ENCODE results near the gene KLHL13. TPM values are rescaled to one million over a fixed set of nuclear protein-coding genes. Genes with fewer than 3 reads are reported as not detected.
"Not testable (repeated sequence)": the region's sequence is repeated elsewhere in the genome, so short reads cannot be mapped to it uniquely, and the experiment has no call there.

Gene KLHL13
- polyA plus RNA-seq, 1 donor (not counting 4 experiments of a cell fraction or from before 2014, with no cell fraction given): 4.9 TPM

DNA sequence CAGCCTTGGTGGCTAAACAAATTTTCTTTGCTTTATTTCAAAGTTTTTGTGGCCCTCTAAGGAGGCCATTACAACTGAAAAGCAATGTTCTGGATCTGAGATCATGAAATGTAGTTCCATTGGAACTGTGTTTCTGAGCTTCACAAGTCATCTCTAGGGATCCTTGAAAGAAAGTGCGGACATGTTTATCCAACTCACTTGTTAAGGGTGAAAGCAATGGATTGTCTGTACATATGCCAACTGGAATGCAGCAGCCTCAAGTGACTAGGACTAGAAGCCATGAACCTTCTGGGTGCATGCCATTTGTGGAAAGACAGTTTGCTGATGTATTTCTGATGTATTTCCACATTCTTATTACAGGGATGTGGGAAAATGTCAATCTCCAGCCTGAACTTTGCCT is 36.7 kb upstream of the KLHL13 start:
- Histone ChIP-seq H3K4me1 (ENCODE audit: control insufficient read depth, extremely low read depth, insufficient read depth, low read length) (no peaks in the 10 kb centered on the region), H3K4me2 (ENCODE audit: control insufficient read depth, extremely low read depth, insufficient read depth, low read depth, low read length) (no peak overlapping the region), H2AFZ (ENCODE audit: control insufficient read depth, low read length) (no peak overlapping the region), H3K9me3 (ENCODE audit: control insufficient read depth, low read depth, low read length) (no peaks in the 10 kb centered on the region), H3K27ac (ENCODE audit: control insufficient read depth, insufficient read depth, low read length) (no peak overlapping the region), H3K9ac (ENCODE audit: control insufficient read depth, extremely low read depth, insufficient read depth, low read length) (no peak overlapping the region), H4K20me1 (ENCODE audit: control insufficient read depth, extremely low read depth, insufficient read depth, low read length) (no peaks in the 10 kb centered on the region), H3K9me1 (ENCODE audit: control insufficient read depth, extremely low read depth, insufficient read depth, low read length) (no peaks in the 10 kb centered on the region), H3K79me2 (ENCODE audit: control insufficient read depth, insufficient read depth, low read length) (no peaks in the 10 kb centered on the region), H3K4me3 (ENCODE audit: control insufficient read depth in 2 of 3, extremely low read depth in 1 of 3, insufficient read depth in 2 of 3, low read depth in 1 of 3, low read length in 3 of 3) (no peak overlapping the region), H3K27me3 (ENCODE audit: control insufficient read depth, extremely low read depth, insufficient read depth, low read length) (no peaks in the 10 kb centered on the region), H3K36me3 (ENCODE audit: control insufficient read depth in 2 of 2, extremely low read depth in 1 of 2, insufficient read depth in 2 of 2, low read length in 2 of 2) (no peaks in the 10 kb centered on the region)
- no peak for FAIRE-seq
- no peak for DNase-seq (ENCODE audit: low read depth, low spot score)
- dilution Hi-C loops (cut with MboI; ENCODE audit: extremely low pct_ligation_motif_present, low sequenced_read_pairs): no loop called here
- TF ChIP-seq EZH2 (IDR thresholded peaks at IDR 0.05; ENCODE audit: low read length): no peak

DNA sequence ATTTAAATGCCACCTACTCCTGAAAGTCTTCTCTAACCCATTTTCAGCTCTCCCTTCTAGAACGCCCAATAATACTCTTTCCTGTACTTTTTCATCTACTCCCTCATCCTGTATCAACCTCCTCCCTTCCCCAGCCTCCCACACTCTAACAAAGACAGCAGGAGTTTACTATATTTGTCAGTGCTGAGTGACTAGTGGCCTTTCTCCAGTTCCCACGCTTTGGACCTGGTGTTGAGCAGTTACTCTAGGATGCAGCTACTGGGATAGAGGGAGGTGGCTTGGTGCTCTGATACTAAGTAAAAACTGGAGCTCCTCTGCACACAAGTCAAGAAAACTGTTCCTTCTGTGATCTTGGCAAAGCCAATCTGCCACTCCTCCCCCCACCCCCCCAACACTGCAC is 36.1 kb upstream of the KLHL13 start:
- Histone ChIP-seq H4K20me1 (ENCODE audit: control insufficient read depth, extremely low read depth, insufficient read depth, low read length) (no peaks in the 10 kb centered on the region), H3K9me3 (ENCODE audit: control insufficient read depth, low read depth, low read length) (no peaks in the 10 kb centered on the region), H3K9ac (ENCODE audit: control insufficient read depth, extremely low read depth, insufficient read depth, low read length) (no peak overlapping the region), H3K79me2 (ENCODE audit: control insufficient read depth, insufficient read depth, low read length) (no peaks in the 10 kb centered on the region), H3K36me3 (ENCODE audit: control insufficient read depth in 2 of 2, extremely low read depth in 1 of 2, insufficient read depth in 2 of 2, low read length in 2 of 2) (no peaks in the 10 kb centered on the region), H3K9me1 (ENCODE audit: control insufficient read depth, extremely low read depth, insufficient read depth, low read length) (no peaks in the 10 kb centered on the region), H2AFZ (ENCODE audit: control insufficient read depth, low read length) (no peak overlapping the region), H3K4me3 (ENCODE audit: control insufficient read depth in 2 of 3, extremely low read depth in 1 of 3, insufficient read depth in 2 of 3, low read depth in 1 of 3, low read length in 3 of 3) (no peak overlapping the region), H3K4me2 (ENCODE audit: control insufficient read depth, extremely low read depth, insufficient read depth, low read depth, low read length) (no peak overlapping the region), H3K4me1 (ENCODE audit: control insufficient read depth, extremely low read depth, insufficient read depth, low read length) (no peaks in the 10 kb centered on the region), H3K27ac (ENCODE audit: control insufficient read depth, insufficient read depth, low read length) (no peak overlapping the region), H3K27me3 (ENCODE audit: control insufficient read depth, extremely low read depth, insufficient read depth, low read length) (no peaks in the 10 kb centered on the region)
- FAIRE-seq: no peak
- TF ChIP-seq, protein P1, sequence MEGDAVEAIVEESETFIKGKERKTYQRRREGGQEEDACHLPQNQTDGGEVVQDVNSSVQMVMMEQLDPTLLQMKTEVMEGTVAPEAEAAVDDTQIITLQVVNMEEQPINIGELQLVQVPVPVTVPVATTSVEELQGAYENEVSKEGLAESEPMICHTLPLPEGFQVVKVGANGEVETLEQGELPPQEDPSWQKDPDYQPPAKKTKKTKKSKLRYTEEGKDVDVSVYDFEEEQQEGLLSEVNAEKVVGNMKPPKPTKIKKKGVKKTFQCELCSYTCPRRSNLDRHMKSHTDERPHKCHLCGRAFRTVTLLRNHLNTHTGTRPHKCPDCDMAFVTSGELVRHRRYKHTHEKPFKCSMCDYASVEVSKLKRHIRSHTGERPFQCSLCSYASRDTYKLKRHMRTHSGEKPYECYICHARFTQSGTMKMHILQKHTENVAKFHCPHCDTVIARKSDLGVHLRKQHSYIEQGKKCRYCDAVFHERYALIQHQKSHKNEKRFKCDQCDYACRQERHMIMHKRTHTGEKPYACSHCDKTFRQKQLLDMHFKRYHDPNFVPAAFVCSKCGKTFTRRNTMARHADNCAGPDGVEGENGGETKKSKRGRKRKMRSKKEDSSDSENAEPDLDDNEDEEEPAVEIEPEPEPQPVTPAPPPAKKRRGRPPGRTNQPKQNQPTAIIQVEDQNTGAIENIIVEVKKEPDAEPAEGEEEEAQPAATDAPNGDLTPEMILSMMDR (optimal IDR thresholded peaks at IDR 0.05 in 1 of 3, IDR thresholded peaks at IDR 0.05 in 1 of 3, conservative IDR thresholded peaks at IDR 0.05 in 1 of 3; ENCODE audit: extremely low read depth in 1 of 3, insufficient read depth in 2 of 3, low read length in 3 of 3): no peak
- TF ChIP-seq EZH2 (IDR thresholded peaks at IDR 0.05; ENCODE audit: low read length): no peak
- dilution Hi-C loops (cut with MboI; ENCODE audit: extremely low pct_ligation_motif_present, low sequenced_read_pairs): no loop called here
- DNase-seq (ENCODE audit: low read depth, low spot score): no peak

DNA sequence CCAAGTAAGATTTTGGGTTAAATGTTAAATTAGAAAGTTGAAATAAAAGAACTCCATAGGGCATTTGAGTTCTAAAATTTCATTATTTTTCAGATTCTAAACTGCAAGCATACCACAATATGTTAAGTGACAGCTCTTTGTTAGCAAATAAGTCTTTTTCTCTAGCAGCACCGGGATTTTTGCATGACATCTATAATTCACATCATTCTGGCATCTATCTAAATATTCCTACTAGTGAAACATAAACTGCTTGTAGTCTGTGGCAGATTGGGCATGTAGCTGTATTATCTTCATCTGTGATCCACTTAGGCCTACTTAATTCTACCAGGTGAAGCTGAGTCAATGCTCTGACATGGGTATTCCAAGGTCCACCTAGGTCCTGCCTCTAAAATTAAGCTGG is 32.1 kb upstream of the KLHL13 start:
- H4K20me1 ChIP-seq (ENCODE audit: control insufficient read depth, extremely low read depth, insufficient read depth, low read length): no peaks in the 10 kb centered on the region

DNA sequence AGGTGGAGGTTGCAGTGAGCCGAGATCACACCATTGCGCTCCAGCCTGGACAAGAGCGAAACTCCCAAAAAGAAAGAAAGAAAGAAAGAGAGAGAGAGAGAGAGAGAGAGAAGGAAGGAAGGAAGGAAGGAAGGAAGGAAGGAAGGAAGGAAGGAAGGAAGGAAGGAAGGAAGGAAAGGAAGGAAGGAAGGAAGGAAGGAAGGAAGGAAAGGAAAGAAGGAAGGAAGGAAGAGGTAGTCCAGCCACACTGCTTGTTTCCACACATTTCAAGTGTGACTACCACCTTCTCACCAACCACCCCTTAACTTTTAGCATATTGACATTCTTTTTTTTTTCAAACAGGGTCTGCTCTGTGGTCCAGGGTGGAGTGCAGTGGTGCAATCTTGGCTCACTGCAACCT is 31.2 kb upstream of the KLHL13 start:
- H3K9me3 ChIP-seq (ENCODE audit: control insufficient read depth, low read depth, low read length); H3K36me3 ChIP-seq (ENCODE audit: control insufficient read depth in 2 of 2, extremely low read depth in 1 of 2, insufficient read depth in 2 of 2, low read length in 2 of 2); H3K27me3 ChIP-seq (ENCODE audit: control insufficient read depth, extremely low read depth, insufficient read depth, low read length); H3K9me1 ChIP-seq (ENCODE audit: control insufficient read depth, extremely low read depth, insufficient read depth, low read length); H3K9ac ChIP-seq (ENCODE audit: control insufficient read depth, extremely low read depth, insufficient read depth, low read length); DNase-seq (ENCODE audit: low read depth, low spot score); H3K79me2 ChIP-seq (ENCODE audit: control insufficient read depth, insufficient read depth, low read length); FAIRE-seq; H3K4me3 ChIP-seq (ENCODE audit: control insufficient read depth in 2 of 3, extremely low read depth in 1 of 3, insufficient read depth in 2 of 3, low read depth in 1 of 3, low read length in 3 of 3); H2AFZ ChIP-seq (ENCODE audit: control insufficient read depth, low read length); dilution Hi-C loops (cut with MboI; ENCODE audit: extremely low pct_ligation_motif_present, low sequenced_read_pairs); H4K20me1 ChIP-seq (ENCODE audit: control insufficient read depth, extremely low read depth, insufficient read depth, low read length); H3K27ac ChIP-seq (ENCODE audit: control insufficient read depth, insufficient read depth, low read length); H3K4me1 ChIP-seq (ENCODE audit: control insufficient read depth, extremely low read depth, insufficient read depth, low read length); H3K4me2 ChIP-seq (ENCODE audit: control insufficient read depth, extremely low read depth, insufficient read depth, low read depth, low read length): not testable (repeated sequence)

More for the DNA sequence above, 32.1 kb upstream of the KLHL13 start:
- Histone ChIP-seq H3K27ac (ENCODE audit: control insufficient read depth, insufficient read depth, low read length) (no peak overlapping the region), H3K4me2 (ENCODE audit: control insufficient read depth, extremely low read depth, insufficient read depth, low read depth, low read length) (no peak overlapping the region), H3K27me3 (ENCODE audit: control insufficient read depth, extremely low read depth, insufficient read depth, low read length) (no peaks in the 10 kb centered on the region), H3K9me1 (ENCODE audit: control insufficient read depth, extremely low read depth, insufficient read depth, low read length) (no peaks in the 10 kb centered on the region), H3K79me2 (ENCODE audit: control insufficient read depth, insufficient read depth, low read length) (no peaks in the 10 kb centered on the region), H2AFZ (ENCODE audit: control insufficient read depth, low read length) (no peak overlapping the region), H3K9ac (ENCODE audit: control insufficient read depth, extremely low read depth, insufficient read depth, low read length) (no peak overlapping the region), H3K4me3 (ENCODE audit: control insufficient read depth in 2 of 3, extremely low read depth in 1 of 3, insufficient read depth in 2 of 3, low read depth in 1 of 3, low read length in 3 of 3) (no peak overlapping the region), H3K4me1 (ENCODE audit: control insufficient read depth, extremely low read depth, insufficient read depth, low read length) (no peaks in the 10 kb centered on the region), H3K9me3 (ENCODE audit: control insufficient read depth, low read depth, low read length) (no peaks in the 10 kb centered on the region), H3K36me3 (ENCODE audit: control insufficient read depth in 2 of 2, extremely low read depth in 1 of 2, insufficient read depth in 2 of 2, low read length in 2 of 2) (no peaks in the 10 kb centered on the region)
- TF ChIP-seq EZH2 (IDR thresholded peaks at IDR 0.05; ENCODE audit: low read length): no peak
- TF ChIP-seq, protein P1 (optimal IDR thresholded peaks at IDR 0.05 in 1 of 3, IDR thresholded peaks at IDR 0.05 in 1 of 3, conservative IDR thresholded peaks at IDR 0.05 in 1 of 3; ENCODE audit: extremely low read depth in 1 of 3, insufficient read depth in 2 of 3, low read length in 3 of 3): no peak
- dilution Hi-C loops (cut with MboI; ENCODE audit: extremely low pct_ligation_motif_present, low sequenced_read_pairs): no loop called here
- DNase-seq (ENCODE audit: low read depth, low spot score) (no peak), FAIRE-seq (no peak)
